ENCODE results near the gene DEK. TPM values are rescaled to one million over a fixed set of nuclear protein-coding genes. Genes with fewer than 3 reads are reported as not detected.

DEK gene
- total and polyA plus RNA-seq, 2 of the 13 experiments (the other 11 are each of a cell fraction or from before 2014, with no cell fraction given) = 53.2 to 276 TPM

- TF ChIP-seq PRDM4 (CRISPR knock-in tag; IDR thresholded peaks at IDR 0.05; ENCODE audit: borderline replicate concordance) = no peak
- no peak for TF ChIP-seq ZKSCAN8 (CRISPR knock-in tag; IDR thresholded peaks at IDR 0.05; ENCODE audit: borderline replicate concordance)
- TF ChIP-seq ZNF10 (CRISPR knock-in tag; IDR thresholded peaks at IDR 0.05; ENCODE audit: borderline replicate concordance, low read depth) = no peak
- TF ChIP-seq MXD1 (CRISPR knock-in tag; IDR thresholded peaks at IDR 0.05) = no peak
- TF ChIP-seq SSRP1 (CRISPR knock-in tag; IDR thresholded peaks at IDR 0.05) = no peak
- no peak for TF ChIP-seq ZNF350 (CRISPR knock-in tag; IDR thresholded peaks at IDR 0.05; ENCODE audit: borderline replicate concordance, low read depth)
- TF ChIP-seq ELK4 (CRISPR knock-in tag; IDR thresholded peaks at IDR 0.05; ENCODE audit: borderline replicate concordance) = no peak
- TF ChIP-seq TCF7 (IDR thresholded peaks at IDR 0.05; ENCODE audit: low read depth) = no peak
- TF ChIP-seq NCOR1 (IDR thresholded peaks at IDR 0.05; ENCODE audit: borderline replicate concordance, low read length) = no peak
- no peak for TF ChIP-seq MLX (CRISPR knock-in tag; IDR thresholded peaks at IDR 0.05)
- TF ChIP-seq HNF1B (CRISPR knock-in tag; IDR thresholded peaks at IDR 0.05) = no peak
- no peak for TF ChIP-seq RAD51 (IDR thresholded peaks at IDR 0.05; ENCODE audit: borderline replicate concordance)
- TF ChIP-seq XRCC5 (optimal IDR thresholded peaks at IDR 0.05; ENCODE audit: low read length) = no peak
- peak; percentile 10; the same call in 1 of the 2 replicates for TF ChIP-seq ZNF605 (CRISPR knock-in tag; IDR thresholded peaks at IDR 0.05)
- TF ChIP-seq ARID5B (CRISPR knock-in tag; IDR thresholded peaks at IDR 0.05) = no peak
- TF ChIP-seq STAG1 (CRISPR knock-in tag; IDR thresholded peaks at IDR 0.05) = no peak
- TF ChIP-seq SOX6 (IDR thresholded peaks at IDR 0.05) = no peak
- no peak for TF ChIP-seq SOX6 (CRISPR knock-in tag; IDR thresholded peaks at IDR 0.05)
- no peak for TF ChIP-seq SP140L (CRISPR knock-in tag; IDR thresholded peaks at IDR 0.05; ENCODE audit: borderline replicate concordance)
- no peak for TF ChIP-seq SIN3B (IDR thresholded peaks at IDR 0.05; ENCODE audit: low read length)
Observed at GRCh38 chr6:18265787-18266522, 1.6 kb upstream of the DEK start (continued).
